Panc1 (cell line): ENCODE data around the gene ZNF778. TPM values are rescaled to one million over a fixed set of nuclear protein-coding genes. Genes with fewer than 3 reads are reported as not detected.

Experiments
- ATAC-seq: fragments of 200-7000 bp; cut with Tn5 transposase; 2 replicates; pipeline ENCODE4 v1.9.1; 2020; ENCODE audit warnings: mild to moderate bottlenecking, moderate library complexity
- BruUV-seq: library from RNA; stranded (reverse); fragments of 400-500 nt; replicated peaks from 2 replicates; lab custom pipeline; 2021; lab: Mats Ljungman, UMichigan
- CTCF ChIA-PET: fragments of 300-600 bp; sonication (Branson Sonifier 250); formaldehyde crosslinking; loops from one replicate; lab custom pipeline; 2022; ENCODE audit warnings: antibody characterized with exemption; lab: Charles Lee
- POLR2A ChIA-PET: fragments of 300-600 bp; sonication (Branson Sonifier 250); formaldehyde crosslinking; loops from one replicate; lab custom pipeline; 2022; ENCODE audit warnings: antibody characterized with exemption; lab: Charles Lee
- DNase-seq: peaks from one replicate; pipeline ENCODE4 v3.0.0-alpha.2; 2010; ENCODE audit warnings: low read depth, low spot score
- H3K27ac ChIP-seq: 2 replicates; pipeline ENCODE4 v1.5.1; 2011; ENCODE audit warnings: mild to moderate bottlenecking, low read length, inconsistent platforms
- H3K27me3 ChIP-seq: fragments of 200-500 bp; sonication (Bioruptor generic); 2 replicates; pipeline ENCODE4 v1.6.0; 2014; ENCODE audit warnings: low read length, inconsistent platforms; ENCODE audit not compliant: control insufficient read depth, insufficient read depth
- H3K36me3 ChIP-seq: fragments of 200-500 bp; sonication (Bioruptor generic); 2 replicates; pipeline ENCODE4 v1.5.1; 2014; ENCODE audit warnings: inconsistent platforms, mild to moderate bottlenecking, low read length, moderate library complexity; ENCODE audit not compliant: control insufficient read depth, insufficient read depth
- H3K4me1 ChIP-seq: 2 replicates; pipeline ENCODE4 v1.5.1; 2011; ENCODE audit warnings: inconsistent platforms, mild to moderate bottlenecking, low read length, moderate library complexity; ENCODE audit not compliant: control insufficient read depth, insufficient read depth
- H3K4me3 ChIP-seq, 2 experiments: 2 replicates each; pipeline ENCODE4 v1.5.1; 2011 to 2012; ENCODE audit warnings: low read depth in 2 of 2, low read length in 2 of 2, mild to moderate bottlenecking in 2 of 2, inconsistent platforms in 1 of 2, moderate library complexity in 1 of 2
- H3K9me3 ChIP-seq: fragments of 200-500 bp; sonication (Bioruptor generic); 2 replicates; pipeline ENCODE4 v1.5.1; 2014; ENCODE audit warnings: low read depth, mild to moderate bottlenecking, inconsistent platforms, low read length, moderate library complexity; ENCODE audit not compliant: control insufficient read depth, insufficient read depth
- POLR2AphosphoS5 ChIP-seq: IDR thresholded peaks from 2 replicates; pipeline ENCODE4 v1.6.1; 2012; ENCODE audit warnings: mild to moderate bottlenecking, low read depth, low read length, moderate library complexity
- SIN3A ChIP-seq: IDR thresholded peaks from 2 replicates; pipeline ENCODE4 v1.6.1; 2012; ENCODE audit warnings: low read depth, mild to moderate bottlenecking, low read length, moderate library complexity, borderline replicate concordance; ENCODE audit not compliant: insufficient read depth
- TCF7L2 ChIP-seq: IDR thresholded peaks from 2 replicates; pipeline ENCODE4 v1.6.1; 2011; ENCODE audit warnings: mild to moderate bottlenecking, low read depth, low read length, inconsistent platforms
- in situ Hi-C: cut with HindIII; loops from 2 replicates; pipeline ENCODE4 v1.10.0; 2016; ENCODE audit warnings: low sequenced_read_pairs, low pct_unique_long_range_greater_than_20kb
- intact Hi-C: fragments of 100-400 bp; cut with micrococcal nuclease; formaldehyde crosslinking; loops from one replicate; pipeline ENCODE4 v1.10.0; 2022; ENCODE audit not compliant: unreplicated experiment
- total RNA-seq: library from RNA; stranded (reverse); gene quantifications from one replicate; pipeline ENCODE4 v1.2.1, GENCODE V29; 2021; ENCODE audit not compliant: unreplicated experiment
- TF ChIP-seq, protein P1 (sequence below): fragments of 450-650 bp; IDR thresholded peaks from 2 replicates; pipeline ENCODE4 v1.5.1; 2017; ENCODE audit warnings: mild to moderate bottlenecking
- TF ChIP-seq, protein P2 (sequence below), 2 experiments: IDR thresholded peaks; 2 replicates each; pipeline ENCODE4 v1.6.1; 2011 to 2012; ENCODE audit warnings: low read depth in 2 of 2, control low read depth in 1 of 2, low read length in 1 of 2, mild to moderate bottlenecking in 1 of 2, moderate library complexity in 1 of 2; ENCODE audit not compliant: insufficient read depth in 1 of 2

The ZNF778 gene
- total RNA-seq, 1 experiment from 2014 or later = 15.0 TPM

DNA sequence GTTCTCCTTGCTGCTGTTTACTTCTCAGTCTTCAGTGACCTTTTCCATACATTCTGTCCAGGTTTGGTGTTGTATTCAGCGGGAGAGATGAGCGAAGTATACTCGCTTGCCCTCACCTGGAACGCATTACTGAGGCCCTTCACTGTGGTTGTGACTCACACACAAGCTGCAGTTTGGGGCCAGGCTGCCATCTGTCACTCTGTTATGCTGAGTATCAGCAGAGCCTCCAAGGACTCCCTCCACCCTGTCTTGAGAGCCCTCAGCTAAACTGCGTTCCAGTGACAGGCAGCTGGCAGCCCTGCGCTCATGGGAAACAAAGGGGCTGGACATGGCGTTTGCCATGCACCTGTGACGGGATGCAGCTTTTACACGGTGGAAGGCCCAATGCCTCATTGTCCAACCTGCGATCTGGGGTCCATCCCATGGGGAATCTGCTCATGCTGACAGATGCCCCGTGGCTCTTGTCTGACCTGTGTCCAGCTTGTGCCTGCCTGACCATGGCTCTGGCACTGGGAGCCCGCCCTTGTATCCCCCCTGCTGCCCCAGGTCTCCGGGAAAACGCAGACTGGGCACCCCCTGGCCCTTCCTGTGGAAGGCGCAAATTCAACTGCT lies 6.5 kb upstream of the ZNF778 start:
- H3K4me3 ChIP-seq = no peak overlapping the region
- POLR2A ChIA-PET = no interaction called here
- in situ Hi-C loops (no loop called here), intact Hi-C loops (no loop called here)
- CTCF ChIA-PET = no interaction called here
- no peaks in the 10 kb centered on the region for H3K27me3 ChIP-seq
- no TSS peak for BruUV-seq
- H3K9me3 ChIP-seq = no peaks in the 10 kb centered on the region
- H3K4me1 ChIP-seq = no peaks in the 10 kb centered on the region
- no peak for ATAC-seq
- no peak overlapping the region for H3K27ac ChIP-seq
- TF ChIP-seq SIN3A (no peak), TCF7L2 (no peak), POLR2AphosphoS5 (no peak)
- TF ChIP-seq, protein P1, sequence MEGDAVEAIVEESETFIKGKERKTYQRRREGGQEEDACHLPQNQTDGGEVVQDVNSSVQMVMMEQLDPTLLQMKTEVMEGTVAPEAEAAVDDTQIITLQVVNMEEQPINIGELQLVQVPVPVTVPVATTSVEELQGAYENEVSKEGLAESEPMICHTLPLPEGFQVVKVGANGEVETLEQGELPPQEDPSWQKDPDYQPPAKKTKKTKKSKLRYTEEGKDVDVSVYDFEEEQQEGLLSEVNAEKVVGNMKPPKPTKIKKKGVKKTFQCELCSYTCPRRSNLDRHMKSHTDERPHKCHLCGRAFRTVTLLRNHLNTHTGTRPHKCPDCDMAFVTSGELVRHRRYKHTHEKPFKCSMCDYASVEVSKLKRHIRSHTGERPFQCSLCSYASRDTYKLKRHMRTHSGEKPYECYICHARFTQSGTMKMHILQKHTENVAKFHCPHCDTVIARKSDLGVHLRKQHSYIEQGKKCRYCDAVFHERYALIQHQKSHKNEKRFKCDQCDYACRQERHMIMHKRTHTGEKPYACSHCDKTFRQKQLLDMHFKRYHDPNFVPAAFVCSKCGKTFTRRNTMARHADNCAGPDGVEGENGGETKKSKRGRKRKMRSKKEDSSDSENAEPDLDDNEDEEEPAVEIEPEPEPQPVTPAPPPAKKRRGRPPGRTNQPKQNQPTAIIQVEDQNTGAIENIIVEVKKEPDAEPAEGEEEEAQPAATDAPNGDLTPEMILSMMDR = no peak
- TF ChIP-seq, protein P2, sequence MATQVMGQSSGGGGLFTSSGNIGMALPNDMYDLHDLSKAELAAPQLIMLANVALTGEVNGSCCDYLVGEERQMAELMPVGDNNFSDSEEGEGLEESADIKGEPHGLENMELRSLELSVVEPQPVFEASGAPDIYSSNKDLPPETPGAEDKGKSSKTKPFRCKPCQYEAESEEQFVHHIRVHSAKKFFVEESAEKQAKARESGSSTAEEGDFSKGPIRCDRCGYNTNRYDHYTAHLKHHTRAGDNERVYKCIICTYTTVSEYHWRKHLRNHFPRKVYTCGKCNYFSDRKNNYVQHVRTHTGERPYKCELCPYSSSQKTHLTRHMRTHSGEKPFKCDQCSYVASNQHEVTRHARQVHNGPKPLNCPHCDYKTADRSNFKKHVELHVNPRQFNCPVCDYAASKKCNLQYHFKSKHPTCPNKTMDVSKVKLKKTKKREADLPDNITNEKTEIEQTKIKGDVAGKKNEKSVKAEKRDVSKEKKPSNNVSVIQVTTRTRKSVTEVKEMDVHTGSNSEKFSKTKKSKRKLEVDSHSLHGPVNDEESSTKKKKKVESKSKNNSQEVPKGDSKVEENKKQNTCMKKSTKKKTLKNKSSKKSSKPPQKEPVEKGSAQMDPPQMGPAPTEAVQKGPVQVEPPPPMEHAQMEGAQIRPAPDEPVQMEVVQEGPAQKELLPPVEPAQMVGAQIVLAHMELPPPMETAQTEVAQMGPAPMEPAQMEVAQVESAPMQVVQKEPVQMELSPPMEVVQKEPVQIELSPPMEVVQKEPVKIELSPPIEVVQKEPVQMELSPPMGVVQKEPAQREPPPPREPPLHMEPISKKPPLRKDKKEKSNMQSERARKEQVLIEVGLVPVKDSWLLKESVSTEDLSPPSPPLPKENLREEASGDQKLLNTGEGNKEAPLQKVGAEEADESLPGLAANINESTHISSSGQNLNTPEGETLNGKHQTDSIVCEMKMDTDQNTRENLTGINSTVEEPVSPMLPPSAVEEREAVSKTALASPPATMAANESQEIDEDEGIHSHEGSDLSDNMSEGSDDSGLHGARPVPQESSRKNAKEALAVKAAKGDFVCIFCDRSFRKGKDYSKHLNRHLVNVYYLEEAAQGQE (IDR thresholded peaks at IDR 0.05; ENCODE audit: insufficient read depth in 1 of 2, low read depth in 2 of 2, low read length in 1 of 2) = no peak
- no peak for DNase-seq
- H3K36me3 ChIP-seq = no peaks in the 10 kb centered on the region

GRCh38 chr16:89216315-89217137 lies 977 bp upstream of the ZNF778 start:
- in situ Hi-C loops = no loop called here
- ATAC-seq (peak; percentile 77), DNase-seq (peak; percentile 63)
- H3K27me3 ChIP-seq = no peaks in the 10 kb centered on the region
- H3K27ac ChIP-seq = peak overlapping the region; percentile 82
- H3K4me3 ChIP-seq = peak overlapping the region; percentile 85 to 92
- intact Hi-C loops = no loop called here
- H3K4me1 ChIP-seq = no peaks in the 10 kb centered on the region
- ChIA-PET POLR2A (no interaction called here), CTCF (interaction anchor here (0.6 kb wide), 1 partner anchor 10 kb away, joined by 3 read pairs; no protein-coding TSS in a partner anchor)
- no peak for TF ChIP-seq POLR2AphosphoS5
- 0 out of 2 replicates have a peak, but pooled peaks have one; percentile 55 for TF ChIP-seq SIN3A
- TF ChIP-seq, protein P2 (IDR thresholded peaks at IDR 0.05; ENCODE audit: insufficient read depth in 1 of 2, low read depth in 2 of 2, low read length in 1 of 2) = no peak
- TF ChIP-seq, protein P1 = peak; percentile 80
- H3K36me3 ChIP-seq = peaks cover 12% of the 10 kb centered on the region; the same call in 1 of the 2 replicates
- no peaks in the 10 kb centered on the region for H3K9me3 ChIP-seq
- no TSS peak for BruUV-seq
